RWPE1 (cell line): ENCODE measurements around the gene TFEB.

Experiments used
- CTCF ChIA-PET: fragments of 350-600 bp; sonication (Branson Sonifier 250); formaldehyde crosslinking; extraction: SDS; loops from one replicate; lab custom pipeline; 2021; lab: Yijun Ruan, JAX
- POLR2A ChIA-PET: fragments of 400-600 bp; formaldehyde crosslinking; extraction: SDS; loops from one replicate; lab custom pipeline; 2020; ENCODE audit warnings: antibody characterized with exemption; ENCODE audit not compliant: low non-redundant PET; lab: Yijun Ruan, JAX
- DNase-seq: peaks from one replicate; pipeline ENCODE4 v3.0.0; 2012; ENCODE audit warnings: low spot score
- H3K27ac ChIP-seq: fragments of 450-650 bp; 2 replicates; pipeline ENCODE4 v1.5.1; 2017
- TF ChIP-seq, protein P1 (sequence below): fragments of 450-650 bp; conservative IDR thresholded peaks from 2 replicates; pipeline ENCODE4 v1.5.1; 2017; ENCODE audit warnings: low read depth, mild to moderate bottlenecking

TFEB gene

DNA sequence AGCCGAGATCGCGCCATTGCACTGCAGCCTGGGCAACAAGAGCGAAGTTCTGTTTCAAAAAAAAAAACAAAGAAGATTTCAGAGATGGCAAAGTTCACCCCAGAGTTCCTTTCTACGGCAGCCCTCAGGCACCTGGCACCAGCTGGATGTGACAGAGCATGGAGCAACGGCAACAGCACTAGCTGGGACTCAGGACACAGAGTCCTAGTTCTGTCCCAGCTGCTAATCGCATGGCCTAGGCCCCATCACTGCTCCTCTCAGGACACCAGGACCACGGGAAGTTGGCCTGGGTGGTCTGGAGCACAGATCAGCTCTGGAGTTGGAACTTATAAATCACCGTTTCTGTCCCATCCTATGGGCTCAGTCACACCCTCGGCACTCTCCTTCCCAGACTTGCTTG lies 10.7 kb upstream of the TFEB start:
- no peak overlapping the region for H3K27ac ChIP-seq
- TF ChIP-seq, protein P1, sequence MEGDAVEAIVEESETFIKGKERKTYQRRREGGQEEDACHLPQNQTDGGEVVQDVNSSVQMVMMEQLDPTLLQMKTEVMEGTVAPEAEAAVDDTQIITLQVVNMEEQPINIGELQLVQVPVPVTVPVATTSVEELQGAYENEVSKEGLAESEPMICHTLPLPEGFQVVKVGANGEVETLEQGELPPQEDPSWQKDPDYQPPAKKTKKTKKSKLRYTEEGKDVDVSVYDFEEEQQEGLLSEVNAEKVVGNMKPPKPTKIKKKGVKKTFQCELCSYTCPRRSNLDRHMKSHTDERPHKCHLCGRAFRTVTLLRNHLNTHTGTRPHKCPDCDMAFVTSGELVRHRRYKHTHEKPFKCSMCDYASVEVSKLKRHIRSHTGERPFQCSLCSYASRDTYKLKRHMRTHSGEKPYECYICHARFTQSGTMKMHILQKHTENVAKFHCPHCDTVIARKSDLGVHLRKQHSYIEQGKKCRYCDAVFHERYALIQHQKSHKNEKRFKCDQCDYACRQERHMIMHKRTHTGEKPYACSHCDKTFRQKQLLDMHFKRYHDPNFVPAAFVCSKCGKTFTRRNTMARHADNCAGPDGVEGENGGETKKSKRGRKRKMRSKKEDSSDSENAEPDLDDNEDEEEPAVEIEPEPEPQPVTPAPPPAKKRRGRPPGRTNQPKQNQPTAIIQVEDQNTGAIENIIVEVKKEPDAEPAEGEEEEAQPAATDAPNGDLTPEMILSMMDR = no peak
- POLR2A ChIA-PET = no interaction called here
- CTCF ChIA-PET = no interaction called here
- no peak for DNase-seq

DNA sequence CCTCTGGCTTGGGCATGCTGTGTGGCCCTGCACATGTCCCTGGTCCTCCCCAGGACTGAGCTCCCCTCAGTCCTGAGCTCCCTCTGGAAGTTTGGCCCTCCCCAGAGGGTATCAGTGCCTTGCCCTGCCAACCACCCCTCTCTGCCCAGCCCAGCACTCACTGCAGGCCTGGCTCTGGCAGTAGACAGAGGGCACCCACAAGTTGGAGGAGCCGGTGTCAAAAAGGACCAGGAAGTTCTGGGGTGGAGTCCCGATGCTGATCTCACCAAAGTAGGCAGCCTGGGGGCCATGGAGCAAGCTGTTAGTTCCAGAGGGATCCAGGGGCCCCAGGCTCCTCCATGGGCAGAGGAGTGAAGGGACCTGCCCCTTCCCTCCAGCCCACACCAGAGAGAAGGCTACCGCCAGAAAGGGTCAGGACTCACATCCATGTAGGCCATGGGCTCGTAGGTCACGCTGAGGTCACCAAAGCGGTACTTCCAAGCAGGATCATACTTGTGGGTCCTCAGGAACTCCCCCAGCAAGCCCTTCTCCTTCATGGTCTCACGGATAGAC lies 8.9 kb upstream of the TFEB start:
- no peak overlapping the region for H3K27ac ChIP-seq
- no peak for DNase-seq
- TF ChIP-seq, protein P1 = no peak
- POLR2A ChIA-PET = no interaction called here
- CTCF ChIA-PET = no interaction called here

DNA sequence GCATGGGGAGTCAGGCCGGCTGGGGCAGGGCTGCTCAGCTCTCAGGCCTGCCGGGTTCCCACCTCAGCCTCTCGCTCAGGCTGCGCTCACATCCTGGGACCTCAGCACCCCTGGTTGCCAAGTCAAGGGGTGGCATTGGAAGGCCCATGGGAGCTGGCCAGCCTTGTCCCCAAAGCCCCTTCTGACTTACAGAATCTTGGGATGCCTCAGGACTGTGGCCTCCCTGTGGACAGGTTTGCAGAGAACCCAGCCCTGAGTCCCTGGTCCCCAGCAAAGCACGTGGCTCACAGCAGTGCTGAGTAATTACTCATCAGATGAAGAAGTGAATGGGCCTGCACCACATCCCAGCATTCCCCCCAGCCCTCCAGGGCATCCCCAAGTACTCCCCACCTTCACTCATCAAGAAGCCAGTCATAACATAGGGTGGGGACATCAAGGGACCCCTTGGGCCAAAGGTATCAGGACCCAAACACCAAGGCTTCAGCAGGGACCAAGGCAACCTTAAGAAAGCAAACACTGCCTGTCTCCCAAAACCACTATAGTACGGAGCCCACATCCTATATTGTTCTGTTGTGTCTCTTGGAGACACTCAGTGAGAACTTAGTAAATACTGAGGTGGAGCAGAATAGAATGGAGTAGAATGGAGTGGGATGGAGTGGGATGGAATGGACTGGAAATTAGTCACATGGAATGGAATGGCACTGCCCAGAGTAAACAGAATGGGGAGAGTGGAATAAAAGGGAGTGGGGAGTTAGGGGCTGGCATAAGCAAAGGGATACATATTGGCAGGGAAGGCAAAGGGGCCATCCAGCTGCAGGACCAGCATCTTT lies 8.2 kb upstream of the TFEB start:
- POLR2A ChIA-PET = no interaction called here
- H3K27ac ChIP-seq = no peak overlapping the region
- CTCF ChIA-PET = no interaction called here
- TF ChIP-seq, protein P1 = no peak
- no peak for DNase-seq

DNA sequence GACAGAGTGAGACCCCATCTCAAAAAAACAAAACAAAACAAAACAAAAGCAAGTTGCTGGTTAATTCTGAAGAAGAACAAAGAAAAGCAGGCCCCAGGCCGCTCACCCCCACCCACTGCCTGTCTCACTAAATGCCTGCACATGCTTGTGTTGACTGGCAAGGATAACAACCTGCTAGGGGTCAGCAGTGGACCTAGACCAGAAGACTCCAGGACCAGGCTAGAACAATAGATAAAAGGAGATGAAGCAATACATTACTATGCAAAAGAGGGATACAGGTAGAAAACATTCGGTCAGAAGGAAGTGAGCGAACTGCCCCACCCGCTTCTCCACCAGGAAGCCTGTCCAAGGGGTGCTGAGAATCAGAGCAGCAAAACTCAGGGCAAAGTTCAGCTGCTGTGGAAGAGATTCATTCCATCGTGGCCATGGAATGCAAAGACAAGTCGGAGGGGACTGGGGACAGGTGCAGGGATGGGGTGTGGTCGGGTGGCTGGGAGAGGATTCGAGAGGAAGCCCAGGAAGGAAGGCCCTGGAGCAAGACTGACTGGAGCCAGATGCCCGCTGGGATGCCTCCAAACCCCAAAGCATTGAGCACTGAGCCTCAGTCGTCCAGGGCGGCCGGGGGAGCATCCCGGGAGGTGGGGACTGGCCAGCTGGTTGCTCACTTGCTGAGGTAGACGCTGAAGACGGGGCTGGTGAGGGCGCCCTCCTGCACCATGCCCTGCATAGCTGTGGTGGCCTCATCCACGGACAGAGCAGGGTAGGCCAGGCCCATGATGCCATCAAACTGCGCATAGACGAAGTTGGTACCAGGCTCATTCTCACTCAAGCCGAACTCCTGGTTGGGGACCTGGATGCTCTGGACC lies 6.5 kb upstream of the TFEB start:
- POLR2A ChIA-PET = no interaction called here
- TF ChIP-seq, protein P1 = no peak
- no peak for DNase-seq
- CTCF ChIA-PET = interaction anchor here (0.5 to 1.0 kb wide), 2 partner anchors 34 to 139 kb away, joined by 3 to 5 read pairs; no protein-coding TSS in a partner anchor
- no peak overlapping the region for H3K27ac ChIP-seq

DNA sequence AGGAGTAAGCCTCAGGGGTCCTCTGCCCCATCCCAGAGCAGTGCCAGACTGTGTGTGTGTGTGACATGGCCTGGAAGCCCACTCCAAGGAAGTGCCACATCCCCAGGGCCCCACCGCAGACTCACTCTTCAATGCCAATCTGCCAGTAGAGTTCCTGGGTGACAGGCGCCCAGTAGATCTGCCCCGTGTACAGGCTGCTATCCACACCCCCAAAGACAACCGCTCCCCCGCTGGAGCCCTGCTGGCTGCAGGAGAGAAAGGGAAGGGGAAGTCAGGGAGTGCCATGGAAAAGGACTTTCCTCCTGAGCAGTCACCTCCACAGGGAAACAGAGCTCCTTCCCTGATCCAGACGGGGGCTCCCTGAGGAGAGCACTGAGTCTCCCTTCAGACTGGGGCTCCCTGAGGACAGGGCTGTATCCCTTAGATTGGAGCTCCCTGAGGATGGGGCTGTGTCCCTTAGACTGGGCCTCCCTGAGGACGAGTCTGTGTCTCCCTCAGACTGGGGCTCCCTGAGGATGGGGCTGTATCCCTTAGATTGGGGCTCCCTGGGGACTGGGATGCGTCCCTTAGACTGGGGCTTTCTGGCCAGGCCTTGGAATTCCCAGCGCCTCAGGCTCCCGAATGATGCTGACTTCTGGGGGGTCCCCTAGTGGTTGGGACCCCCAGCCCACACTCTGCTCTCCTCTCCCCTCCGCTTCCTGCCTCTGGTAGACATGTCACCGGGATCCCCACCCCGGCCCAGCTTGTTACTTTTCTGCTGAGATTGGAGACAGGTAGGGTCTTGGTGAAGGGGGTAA lies 5.2 kb upstream of the TFEB start:
- no peak overlapping the region for H3K27ac ChIP-seq
- POLR2A ChIA-PET = no interaction called here
- DNase-seq = no peak
- TF ChIP-seq, protein P1 = no peak
- CTCF ChIA-PET = interaction anchor here (0.6 to 1.0 kb wide), 2 partner anchors 36 to 105 kb away, joined by 4 to 5 read pairs; no protein-coding TSS in a partner anchor

DNA sequence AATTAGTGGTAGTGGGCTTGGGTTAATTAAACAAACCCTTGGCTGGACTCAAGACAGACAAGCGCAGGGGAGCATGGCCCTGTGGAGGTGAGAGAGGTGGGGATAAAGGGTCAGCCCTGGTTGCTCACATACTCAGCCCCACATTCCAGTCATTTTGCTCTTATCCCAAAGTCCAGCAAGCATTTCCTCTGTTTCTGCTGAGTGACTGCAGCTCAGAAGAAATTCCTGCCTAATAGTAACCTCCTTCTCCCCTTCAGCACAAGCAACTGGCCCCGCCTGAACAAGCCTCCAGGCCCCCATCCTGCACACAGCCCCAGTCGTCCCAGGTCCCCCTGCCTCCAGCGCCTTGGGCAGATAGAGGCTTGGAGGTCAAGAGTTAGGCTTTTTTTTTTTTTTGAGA lies 3.6 kb upstream of the TFEB start:
- ChIA-PET POLR2A (interaction anchor here (0.7 kb wide), 1 partner anchor 10 kb away, joined by 8 read pairs; no protein-coding TSS in a partner anchor), CTCF (interaction anchor here (0.6 kb wide), 1 partner anchor 714 kb away, joined by 3 read pairs; no protein-coding TSS in a partner anchor)
- no peak overlapping the region for H3K27ac ChIP-seq
- TF ChIP-seq, protein P1 = no peak
- DNase-seq = no peak
